Osteocyte (in vitro differentiated cells): ENCODE measurements around the gene ATP5ME. TPM values are rescaled to one million over a fixed set of nuclear protein-coding genes. Genes with fewer than 3 reads are reported as not detected.

Experiments used
- DNase-seq: peaks from one replicate; pipeline ENCODE4 v3.0.0; 2021; ENCODE audit warnings: mixed read lengths; ENCODE audit not compliant: unreplicated experiment; ENCODE audit errors: extremely low spot score
- H3K27ac Mint-ChIP-seq: one replicate; pipeline ENCODE4 v1.8.0; 2021; ENCODE audit warnings: mild to moderate bottlenecking, mixed read lengths; ENCODE audit not compliant: unreplicated experiment
- H3K27me3 Mint-ChIP-seq: one replicate; pipeline ENCODE4 v1.8.0; 2021; ENCODE audit warnings: mixed read lengths; ENCODE audit not compliant: unreplicated experiment
- H3K36me3 Mint-ChIP-seq: one replicate; pipeline ENCODE4 v1.8.0; 2021; ENCODE audit warnings: mixed read lengths; ENCODE audit not compliant: unreplicated experiment
- H3K4me1 Mint-ChIP-seq: one replicate; pipeline ENCODE4 v1.8.0; 2021; ENCODE audit warnings: mixed read lengths; ENCODE audit not compliant: unreplicated experiment
- H3K4me3 Mint-ChIP-seq: one replicate; pipeline ENCODE4 v1.8.0; 2021; ENCODE audit warnings: mild to moderate bottlenecking, moderate library complexity, mixed read lengths; ENCODE audit not compliant: unreplicated experiment
- H3K9me3 Mint-ChIP-seq: one replicate; pipeline ENCODE4 v1.8.0; 2021; ENCODE audit warnings: mixed read lengths; ENCODE audit not compliant: unreplicated experiment
- total RNA-seq: library from RNA; stranded (reverse); gene quantifications from 2 replicates; pipeline ENCODE4 v1.2.1, GENCODE V29; 2021
- TF ChIP-seq, protein P1 (sequence below): fragments of 200-600 bp; sonication (generic); IDR thresholded peaks from 2 replicates; pipeline ENCODE4 v1.5.0; 2021; ENCODE audit warnings: antibody characterized with exemption, mild to moderate bottlenecking, moderate library complexity

The ATP5ME gene
- total RNA-seq, 1 donor from 2014 or later, result 271 TPM

DNA sequence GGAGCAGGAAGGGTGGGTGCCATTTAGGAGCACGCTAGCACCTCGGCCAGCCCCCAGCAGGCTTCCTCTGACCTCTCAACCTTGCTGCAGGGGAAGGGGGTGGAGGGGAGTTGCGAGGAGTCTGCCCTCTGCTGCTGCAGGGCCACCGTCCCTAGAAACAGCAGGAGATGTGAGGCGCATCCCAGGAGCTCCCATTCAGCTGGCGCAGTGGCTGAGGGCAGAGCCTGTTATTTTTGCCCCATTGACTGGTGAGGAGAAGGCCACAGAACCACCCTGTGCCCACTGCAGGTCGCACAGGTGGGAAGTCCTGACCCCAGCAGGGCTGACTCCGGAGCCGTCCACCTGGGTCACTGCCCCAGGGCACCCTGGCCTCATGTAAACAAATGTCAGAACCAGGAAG is 40.7 kb downstream of the ATP5ME start:
- Mint-ChIP-seq H3K27ac (no peak overlapping the region), H3K9me3 (no peaks in the 10 kb centered on the region), H3K4me1 (no peaks in the 10 kb centered on the region), H3K36me3 (no peaks in the 10 kb centered on the region), H3K27me3 (peaks cover 10% of the 10 kb centered on the region), H3K4me3 (no peak overlapping the region)
- no peak for DNase-seq
- TF ChIP-seq, protein P1, sequence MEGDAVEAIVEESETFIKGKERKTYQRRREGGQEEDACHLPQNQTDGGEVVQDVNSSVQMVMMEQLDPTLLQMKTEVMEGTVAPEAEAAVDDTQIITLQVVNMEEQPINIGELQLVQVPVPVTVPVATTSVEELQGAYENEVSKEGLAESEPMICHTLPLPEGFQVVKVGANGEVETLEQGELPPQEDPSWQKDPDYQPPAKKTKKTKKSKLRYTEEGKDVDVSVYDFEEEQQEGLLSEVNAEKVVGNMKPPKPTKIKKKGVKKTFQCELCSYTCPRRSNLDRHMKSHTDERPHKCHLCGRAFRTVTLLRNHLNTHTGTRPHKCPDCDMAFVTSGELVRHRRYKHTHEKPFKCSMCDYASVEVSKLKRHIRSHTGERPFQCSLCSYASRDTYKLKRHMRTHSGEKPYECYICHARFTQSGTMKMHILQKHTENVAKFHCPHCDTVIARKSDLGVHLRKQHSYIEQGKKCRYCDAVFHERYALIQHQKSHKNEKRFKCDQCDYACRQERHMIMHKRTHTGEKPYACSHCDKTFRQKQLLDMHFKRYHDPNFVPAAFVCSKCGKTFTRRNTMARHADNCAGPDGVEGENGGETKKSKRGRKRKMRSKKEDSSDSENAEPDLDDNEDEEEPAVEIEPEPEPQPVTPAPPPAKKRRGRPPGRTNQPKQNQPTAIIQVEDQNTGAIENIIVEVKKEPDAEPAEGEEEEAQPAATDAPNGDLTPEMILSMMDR, result no peak

- no peaks in the 10 kb centered on the region for H3K36me3 Mint-ChIP-seq
Measured at GRCh38 chr4:632926-633325, 41.1 kb downstream of the ATP5ME start.

DNA sequence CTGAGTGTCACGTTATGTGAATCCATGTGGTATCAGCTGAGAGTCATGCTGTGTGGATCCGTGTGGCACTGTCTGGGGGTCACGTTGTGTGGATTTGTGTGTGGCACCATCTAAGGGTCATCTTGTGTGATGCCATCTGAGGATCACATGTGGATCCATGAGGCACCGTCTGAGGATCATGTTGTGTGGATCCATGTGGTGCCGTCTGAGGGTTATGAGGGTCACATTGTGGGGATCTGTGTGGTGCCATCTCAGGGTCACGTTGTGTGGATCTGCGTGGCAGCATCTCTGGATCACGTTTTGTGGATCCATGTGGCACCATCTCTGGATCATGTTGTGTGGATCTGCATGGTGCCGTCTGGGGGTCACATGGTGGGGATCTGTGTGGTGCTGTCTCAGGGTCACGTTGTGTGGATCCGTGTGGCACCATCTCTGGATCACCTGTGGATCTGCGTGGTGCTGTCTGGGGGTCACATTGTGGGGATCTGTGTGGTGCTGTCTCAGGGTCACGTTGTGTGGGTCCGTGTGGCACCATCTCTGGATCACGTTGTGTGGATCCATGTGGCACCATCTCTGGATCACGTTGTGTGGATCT is 41.8 kb downstream of the ATP5ME start:
- Mint-ChIP-seq H3K27me3 (peaks cover 2% of the 10 kb centered on the region), H3K27ac (no peak overlapping the region), H3K9me3 (no peaks in the 10 kb centered on the region), H3K36me3 (no peaks in the 10 kb centered on the region), H3K4me3 (no peak overlapping the region), H3K4me1 (no peaks in the 10 kb centered on the region)
- TF ChIP-seq, protein P1, result no peak
- no peak for DNase-seq

More at GRCh38 chr4:632926-633325, 41.1 kb downstream of the ATP5ME start:
- Mint-ChIP-seq H3K4me3 (no peak overlapping the region), H3K4me1 (no peaks in the 10 kb centered on the region), H3K9me3 (no peaks in the 10 kb centered on the region), H3K27me3 (peaks cover 8% of the 10 kb centered on the region), H3K27ac (no peak overlapping the region)
- no peak for DNase-seq
- TF ChIP-seq, protein P1, result no peak

- no peak overlapping the region for H3K27ac Mint-ChIP-seq
- TF ChIP-seq, protein P1, result no peak
- H3K27me3 Mint-ChIP-seq, result no peaks in the 10 kb centered on the region
- no peaks in the 10 kb centered on the region for H3K4me1 Mint-ChIP-seq
- no peaks in the 10 kb centered on the region for H3K9me3 Mint-ChIP-seq
- H3K36me3 Mint-ChIP-seq, result no peaks in the 10 kb centered on the region
- no peak overlapping the region for H3K4me3 Mint-ChIP-seq
- no peak for DNase-seq
Measured at GRCh38 chr4:630656-631055, 43.4 kb downstream of the ATP5ME start.

DNA sequence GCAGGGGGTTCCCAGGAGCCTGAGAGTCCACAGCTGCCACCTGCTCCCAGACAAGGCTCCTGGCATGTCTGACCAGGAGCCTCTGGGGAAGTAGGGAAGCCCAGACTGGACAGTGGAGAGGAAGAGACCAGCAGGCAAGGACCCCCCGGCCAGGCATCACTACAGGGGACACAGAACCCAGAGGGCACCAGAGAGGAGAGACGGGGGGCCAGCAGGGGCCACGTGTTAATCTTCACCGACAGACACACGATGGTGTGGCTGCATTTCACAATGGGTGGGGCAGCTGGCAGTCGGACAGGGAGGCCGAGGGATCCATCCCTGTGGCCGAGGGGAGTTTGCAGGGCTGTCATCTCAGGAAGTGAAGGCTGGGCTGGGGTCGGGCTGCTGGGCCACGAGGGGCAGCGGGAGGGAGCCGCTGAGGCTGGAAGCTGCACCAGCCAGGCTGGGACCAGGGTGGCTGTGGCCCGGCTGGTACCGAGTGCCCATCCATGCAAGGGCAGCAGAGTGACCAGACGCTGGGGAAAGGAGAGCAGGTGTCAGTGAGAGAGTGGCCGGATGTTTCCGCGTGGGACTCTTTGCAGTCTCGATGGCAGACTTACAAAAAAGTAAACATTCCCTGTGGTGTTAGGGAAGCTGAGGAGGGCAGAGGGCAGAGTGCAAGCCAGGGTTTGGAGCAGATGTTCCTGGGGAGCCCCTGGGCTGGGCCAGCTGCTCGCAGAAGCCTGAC is 44.0 kb downstream of the ATP5ME start:
- Mint-ChIP-seq H3K4me1 (no peaks in the 10 kb centered on the region), H3K27me3 (no peaks in the 10 kb centered on the region), H3K4me3 (no peak overlapping the region), H3K36me3 (no peaks in the 10 kb centered on the region), H3K9me3 (no peaks in the 10 kb centered on the region), H3K27ac (no peak overlapping the region)
- TF ChIP-seq, protein P1, result no peak
- no peak for DNase-seq
